ENCODE results near the gene EML6. TPM values are rescaled to one million over a fixed set of nuclear protein-coding genes. Genes with fewer than 3 reads are reported as not detected.

The EML6 gene
- total RNA-seq, 4 donors from 2014 or later: 5.9 to 11.0 (median 7.9) TPM

DNA sequence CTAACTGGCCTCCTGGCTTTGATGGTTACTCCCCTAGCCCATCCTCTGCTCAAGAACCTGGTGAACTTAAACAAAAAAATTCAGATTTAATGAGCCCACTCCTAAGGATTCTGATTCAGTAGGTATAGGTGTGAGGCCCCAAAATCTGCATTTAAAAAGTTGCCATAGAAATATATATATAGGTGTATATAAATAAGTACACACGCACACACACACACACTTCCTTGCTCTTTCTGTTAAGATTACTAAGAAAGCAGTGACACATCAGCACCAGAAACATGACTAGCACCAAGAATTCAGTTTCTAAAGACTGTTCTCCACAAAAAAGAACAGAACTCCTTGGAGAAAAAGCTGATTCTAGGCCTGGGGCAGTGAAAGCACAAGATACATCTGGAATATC is 17.8 kb downstream of the EML6 start:
- TF ChIP-seq, protein P1, sequence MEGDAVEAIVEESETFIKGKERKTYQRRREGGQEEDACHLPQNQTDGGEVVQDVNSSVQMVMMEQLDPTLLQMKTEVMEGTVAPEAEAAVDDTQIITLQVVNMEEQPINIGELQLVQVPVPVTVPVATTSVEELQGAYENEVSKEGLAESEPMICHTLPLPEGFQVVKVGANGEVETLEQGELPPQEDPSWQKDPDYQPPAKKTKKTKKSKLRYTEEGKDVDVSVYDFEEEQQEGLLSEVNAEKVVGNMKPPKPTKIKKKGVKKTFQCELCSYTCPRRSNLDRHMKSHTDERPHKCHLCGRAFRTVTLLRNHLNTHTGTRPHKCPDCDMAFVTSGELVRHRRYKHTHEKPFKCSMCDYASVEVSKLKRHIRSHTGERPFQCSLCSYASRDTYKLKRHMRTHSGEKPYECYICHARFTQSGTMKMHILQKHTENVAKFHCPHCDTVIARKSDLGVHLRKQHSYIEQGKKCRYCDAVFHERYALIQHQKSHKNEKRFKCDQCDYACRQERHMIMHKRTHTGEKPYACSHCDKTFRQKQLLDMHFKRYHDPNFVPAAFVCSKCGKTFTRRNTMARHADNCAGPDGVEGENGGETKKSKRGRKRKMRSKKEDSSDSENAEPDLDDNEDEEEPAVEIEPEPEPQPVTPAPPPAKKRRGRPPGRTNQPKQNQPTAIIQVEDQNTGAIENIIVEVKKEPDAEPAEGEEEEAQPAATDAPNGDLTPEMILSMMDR (IDR thresholded peaks at IDR 0.05): no peak
- no peak for TF ChIP-seq POLR2A (IDR thresholded peaks at IDR 0.05)
- Histone ChIP-seq H3K27ac (no peak overlapping the region), H3K9me3 (no peaks in the 10 kb centered on the region), H3K4me1 (no peaks in the 10 kb centered on the region), H3K27me3 (no peaks in the 10 kb centered on the region), H3K36me3 (no peaks in the 10 kb centered on the region), H3K4me3 (no peak overlapping the region)
- DNase-seq: no peak

DNA sequence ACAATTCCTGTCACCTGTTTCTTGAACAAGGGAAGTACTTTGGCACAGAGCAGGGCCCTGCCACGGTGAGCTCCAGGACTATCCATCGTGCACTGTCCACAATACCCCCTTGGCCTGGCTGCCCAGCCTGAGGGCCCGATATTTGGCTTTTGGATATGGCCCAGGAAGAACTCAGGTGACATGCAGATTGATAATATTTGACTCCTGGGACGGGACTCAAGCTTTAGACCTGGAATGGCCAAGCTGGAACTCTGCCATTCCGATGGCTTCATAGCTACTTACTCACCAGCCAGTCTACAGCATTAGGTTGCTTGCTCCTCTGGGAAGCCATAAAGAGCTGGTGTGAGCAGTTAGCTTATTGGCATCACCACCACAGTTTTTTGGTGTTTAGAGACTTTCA is 26.6 kb downstream of the EML6 start:
- H3K36me3 ChIP-seq: no peaks in the 10 kb centered on the region
- no peak overlapping the region for H3K4me3 ChIP-seq
- no peaks in the 10 kb centered on the region for H3K27me3 ChIP-seq
- H3K4me1 ChIP-seq: no peaks in the 10 kb centered on the region
- TF ChIP-seq, protein P1 (IDR thresholded peaks at IDR 0.05): no peak
- TF ChIP-seq POLR2A (IDR thresholded peaks at IDR 0.05): no peak
- H3K27ac ChIP-seq: no peak overlapping the region
- no peaks in the 10 kb centered on the region for H3K9me3 ChIP-seq
- DNase-seq: no peak

DNA sequence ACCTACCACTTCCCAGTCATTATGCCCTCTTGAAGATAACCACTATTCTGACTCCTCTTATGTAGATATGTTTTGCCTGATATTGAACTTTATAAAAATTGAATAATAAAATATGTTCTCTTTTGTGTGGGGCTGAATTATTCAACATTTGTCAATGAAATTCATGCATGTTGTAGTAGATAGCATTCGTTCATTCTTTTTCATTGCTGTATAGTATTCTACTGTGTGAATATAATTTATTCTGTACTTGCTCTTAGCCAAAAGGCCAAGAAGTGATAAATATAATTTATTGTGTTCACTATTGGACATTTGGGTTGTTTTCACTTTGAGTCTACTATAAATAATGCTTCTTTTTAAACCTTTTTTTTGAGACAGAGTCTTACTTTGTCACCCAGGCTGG is 29.0 kb downstream of the EML6 start:
- no peak overlapping the region for H3K27ac ChIP-seq
- no peaks in the 10 kb centered on the region for H3K27me3 ChIP-seq
- no peaks in the 10 kb centered on the region for H3K36me3 ChIP-seq
- H3K4me3 ChIP-seq: no peak overlapping the region
- no peaks in the 10 kb centered on the region for H3K4me1 ChIP-seq
- no peak for TF ChIP-seq POLR2A (IDR thresholded peaks at IDR 0.05)
- TF ChIP-seq, protein P1 (IDR thresholded peaks at IDR 0.05): no peak
- no peak for DNase-seq
- no peaks in the 10 kb centered on the region for H3K9me3 ChIP-seq

DNA sequence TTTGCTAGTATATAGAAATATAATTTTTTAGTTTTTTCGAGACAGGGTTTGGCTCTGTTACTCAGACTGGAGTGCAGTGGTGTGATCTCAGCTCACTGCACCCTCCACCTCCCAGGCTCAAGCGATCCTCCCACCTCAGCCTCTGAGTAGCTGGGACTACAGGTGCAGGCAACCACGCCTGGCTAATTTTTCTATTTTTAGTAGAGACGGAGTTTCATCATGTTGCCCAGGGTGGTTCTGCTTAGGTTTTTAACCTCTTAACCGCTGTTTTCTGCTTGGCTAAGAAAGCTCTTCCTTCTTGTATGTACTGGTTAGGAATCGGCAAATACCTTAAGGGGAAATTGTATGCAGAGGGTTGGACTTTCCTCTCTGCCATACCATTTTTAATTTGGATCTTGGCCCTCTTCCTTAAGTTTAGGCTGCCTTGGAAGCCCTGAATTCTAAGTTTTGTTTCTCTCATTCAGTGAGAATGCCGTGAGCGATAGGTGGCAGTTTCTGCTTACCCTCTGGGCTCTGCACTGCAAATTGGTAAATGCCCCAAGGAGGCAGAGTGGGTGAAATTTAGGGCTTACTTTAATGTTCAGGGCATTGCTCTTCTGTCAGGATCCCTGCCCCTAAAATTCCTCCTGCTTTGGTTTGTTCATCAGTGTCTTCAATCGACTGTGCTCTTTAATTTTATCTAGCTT is 32.3 kb downstream of the EML6 start:
- Histone ChIP-seq H3K4me3 (no peak overlapping the region), H3K27ac (no peak overlapping the region), H3K27me3 (no peaks in the 10 kb centered on the region), H3K9me3 (no peaks in the 10 kb centered on the region), H3K36me3 (no peaks in the 10 kb centered on the region), H3K4me1 (no peaks in the 10 kb centered on the region)
- peak in 1 of 3 donors; percentile 31 for DNase-seq
- TF ChIP-seq POLR2A (IDR thresholded peaks at IDR 0.05): no peak
- TF ChIP-seq, protein P1 (IDR thresholded peaks at IDR 0.05): no peak

DNA sequence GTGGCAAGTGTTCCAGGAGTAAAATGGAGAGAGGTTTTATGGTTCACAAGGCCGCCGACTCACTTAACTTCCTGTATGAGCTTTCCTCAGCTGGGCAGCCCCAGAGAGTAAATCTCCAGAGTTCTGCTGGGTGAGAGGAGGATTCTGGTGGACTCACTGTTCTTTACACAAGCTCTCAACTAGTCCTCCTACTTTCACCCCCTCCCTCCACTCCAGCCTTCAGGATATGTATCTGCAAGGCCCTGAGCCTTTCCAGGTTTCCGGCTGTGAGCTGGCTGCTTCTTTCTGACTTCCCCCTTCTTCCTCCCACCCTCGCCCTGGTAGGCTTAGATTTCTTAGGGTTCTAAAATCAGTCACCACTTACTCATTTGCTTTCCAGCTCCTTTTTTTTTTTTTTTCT is 34.0 kb downstream of the EML6 start:
- no peaks in the 10 kb centered on the region for H3K27me3 ChIP-seq
- H3K4me3 ChIP-seq: no peak overlapping the region
- no peaks in the 10 kb centered on the region for H3K36me3 ChIP-seq
- peak overlapping the region in 2 of 4 donors; percentile 8 to 50 for H3K27ac ChIP-seq
- peak in 1 of 3 donors; percentile 42 for DNase-seq
- no peaks in the 10 kb centered on the region for H3K9me3 ChIP-seq
- no peaks in the 10 kb centered on the region for H3K4me1 ChIP-seq
- no peak for TF ChIP-seq POLR2A (IDR thresholded peaks at IDR 0.05)
- TF ChIP-seq, protein P1 (IDR thresholded peaks at IDR 0.05): no peak

Measured in Peyer's patch (tissue), 4 donors.